SK-N-SH treated with all-trans-retinoic acid at 6 μM for 48 hours (cell line): ENCODE data around the gene NPPA.

Source experiments
- ATAC-seq: fragments of 200-7000 bp; cut with Tn5 transposase; 3 replicates; pipeline ENCODE4 v1.9.1; 2020; ENCODE audit warnings: mild to moderate bottlenecking, moderate library complexity
- ARNTL ChIP-seq: fragments of 450-650 bp; formaldehyde crosslinking; IDR thresholded peaks from 2 replicates; pipeline ENCODE4 v1.5.0; 2020; ENCODE audit warnings: low read depth, mild to moderate bottlenecking, moderate library complexity, borderline replicate concordance
- BACH2 ChIP-seq: fragments of 250-450 bp; sonication (Bioruptor Pico); IDR thresholded peaks from 2 replicates; pipeline ENCODE4 v1.9.0; 2021; ENCODE audit warnings: mild to moderate bottlenecking, borderline replicate concordance
- CSDC2 ChIP-seq: fragments of 250-450 bp; sonication (Bioruptor Pico); IDR thresholded peaks from 2 replicates; pipeline ENCODE4 v1.5.0; 2020; ENCODE audit warnings: mild to moderate bottlenecking, moderate library complexity
- CSRNP3 ChIP-seq: fragments of 250-450 bp; sonication (Bioruptor Pico); IDR thresholded peaks from 2 replicates; pipeline ENCODE4 v1.5.1; 2021; ENCODE audit warnings: mild to moderate bottlenecking, moderate library complexity
- ESRRG ChIP-seq: fragments of 250-450 bp; sonication (Bioruptor Pico); IDR thresholded peaks from 2 replicates; pipeline ENCODE4 v1.6.1; 2021; ENCODE audit warnings: mild to moderate bottlenecking
- GLIS3 ChIP-seq: fragments of 250-450 bp; sonication (Bioruptor Pico); IDR thresholded peaks from 2 replicates; pipeline ENCODE4 v1.5.0; 2020; ENCODE audit warnings: mild to moderate bottlenecking, moderate library complexity
- ISL1 ChIP-seq: fragments of 250-450 bp; sonication (Bioruptor Pico); IDR thresholded peaks from 2 replicates; pipeline ENCODE4 v2.1.2; 2022; ENCODE audit warnings: mild to moderate bottlenecking, moderate library complexity
- OSR1 ChIP-seq: fragments of 250-450 bp; sonication (Bioruptor Pico); IDR thresholded peaks from 2 replicates; pipeline ENCODE4 v1.8.0; 2022; ENCODE audit warnings: moderate library complexity, mild to moderate bottlenecking, inconsistent platforms
- POU6F1 ChIP-seq: fragments of 250-450 bp; sonication (Bioruptor Pico); IDR thresholded peaks from 2 replicates; pipeline ENCODE4 v1.8.0; 2021; ENCODE audit warnings: low read depth, mild to moderate bottlenecking, moderate library complexity, borderline replicate concordance
- PPARA ChIP-seq: fragments of 250-450 bp; sonication (Bioruptor Pico); IDR thresholded peaks from 2 replicates; pipeline ENCODE4 v1.5.0; 2020; ENCODE audit warnings: mild to moderate bottlenecking, borderline replicate concordance
- RARB ChIP-seq: fragments of 250-450 bp; sonication (Bioruptor Pico); IDR thresholded peaks from 2 replicates; pipeline ENCODE4 v1.8.0; 2021; ENCODE audit warnings: mild to moderate bottlenecking, moderate library complexity
- SNAI2 ChIP-seq: fragments of 250-450 bp; sonication (Bioruptor Pico); IDR thresholded peaks from 2 replicates; pipeline ENCODE4 v1.5.0; 2020; ENCODE audit warnings: mild to moderate bottlenecking, moderate library complexity
- TCF4 ChIP-seq: fragments of 250-450 bp; sonication (Bioruptor Pico); IDR thresholded peaks from 2 replicates; pipeline ENCODE4 v1.8.0; 2021; ENCODE audit warnings: mild to moderate bottlenecking, moderate library complexity, borderline replicate concordance
- TOX ChIP-seq: fragments of 250-450 bp; sonication (Bioruptor Pico); IDR thresholded peaks from 2 replicates; pipeline ENCODE4 v1.8.0; 2021; ENCODE audit warnings: mild to moderate bottlenecking, moderate library complexity, borderline replicate concordance
- ZC3H10 ChIP-seq: fragments of 250-450 bp; sonication (Bioruptor Pico); IDR thresholded peaks from 2 replicates; pipeline ENCODE4 v1.5.1; 2021; ENCODE audit warnings: mild to moderate bottlenecking, moderate library complexity
- ZFP3 ChIP-seq: fragments of 250-450 bp; sonication (Bioruptor Pico); IDR thresholded peaks from 2 replicates; pipeline ENCODE4 v1.5.0; 2020; ENCODE audit warnings: mild to moderate bottlenecking, moderate library complexity
- ZFP30 ChIP-seq: fragments of 450-650 bp; formaldehyde crosslinking; IDR thresholded peaks from 2 replicates; pipeline ENCODE4 v1.5.0; 2022; ENCODE audit warnings: mild to moderate bottlenecking, moderate library complexity
- ZNF565 ChIP-seq: fragments of 450-650 bp; formaldehyde crosslinking; conservative IDR thresholded peaks from 2 replicates; pipeline ENCODE4 v1.5.0; 2020; ENCODE audit warnings: low read depth, mild to moderate bottlenecking, moderate library complexity
- ZNF70 ChIP-seq: fragments of 450-650 bp; formaldehyde crosslinking; IDR thresholded peaks from 2 replicates; pipeline ENCODE4 v1.5.0; 2020; ENCODE audit warnings: mild to moderate bottlenecking, moderate library complexity
- ZNF8 ChIP-seq: fragments of 450-650 bp; formaldehyde crosslinking; IDR thresholded peaks from 2 replicates; pipeline ENCODE4 v1.5.0; 2020; ENCODE audit warnings: mild to moderate bottlenecking, moderate library complexity
- TF ChIP-seq, protein P1 (sequence below): fragments of 250-450 bp; sonication (Bioruptor Pico); IDR thresholded peaks from 2 replicates; pipeline ENCODE4 v1.5.1; 2020; ENCODE audit warnings: low read depth, mild to moderate bottlenecking, moderate library complexity
- TF ChIP-seq, protein P2 (sequence below): fragments of 250-450 bp; sonication (Bioruptor Pico); IDR thresholded peaks from 2 replicates; pipeline ENCODE4 v1.8.0; 2020; ENCODE audit warnings: mild to moderate bottlenecking, moderate library complexity, borderline replicate concordance
- TF ChIP-seq, protein P3 (sequence below): fragments of 250-450 bp; sonication (Bioruptor Pico); IDR thresholded peaks from 2 replicates; pipeline ENCODE4 v1.5.0; 2020; ENCODE audit warnings: mild to moderate bottlenecking, moderate library complexity

The NPPA gene

DNA sequence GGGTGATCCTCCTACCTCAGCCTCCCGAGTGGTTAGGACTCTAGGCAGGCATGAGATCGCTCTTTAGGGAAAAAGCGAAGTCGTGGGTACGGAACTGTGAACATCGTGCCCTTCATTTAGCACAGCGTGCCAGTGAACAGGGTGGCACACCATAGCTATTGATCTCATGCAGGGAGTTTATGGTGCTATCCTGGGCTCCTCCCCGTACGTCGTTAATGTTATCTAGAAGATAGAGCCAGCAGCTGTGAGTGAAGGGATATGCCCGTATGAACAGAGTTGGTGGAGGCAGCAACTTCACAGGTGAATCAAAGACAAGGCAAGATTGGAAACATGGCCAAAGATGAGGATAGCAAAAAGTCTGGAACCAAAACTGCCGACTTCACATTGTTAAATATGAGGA, 30.4 kb downstream of the NPPA start:
- no peak for ATAC-seq
- TF ChIP-seq SNAI2 (no peak), CSRNP3 (CRISPR knock-in tag) (no peak), OSR1 (CRISPR knock-in tag) (no peak), ZFP30 (no peak), TOX (CRISPR knock-in tag) (no peak), ZNF70 (CRISPR knock-in tag) (no peak), ZNF565 (CRISPR knock-in tag) (no peak), CSDC2 (CRISPR knock-in tag) (no peak), ZFP3 (CRISPR knock-in tag) (no peak), GLIS3 (CRISPR knock-in tag) (no peak), TCF4 (CRISPR knock-in tag) (no peak), BACH2 (no peak), ZNF8 (no peak), ZC3H10 (CRISPR knock-in tag) (no peak), ISL1 (CRISPR knock-in tag) (no peak), ARNTL (no peak)
- TF ChIP-seq, protein P1, sequence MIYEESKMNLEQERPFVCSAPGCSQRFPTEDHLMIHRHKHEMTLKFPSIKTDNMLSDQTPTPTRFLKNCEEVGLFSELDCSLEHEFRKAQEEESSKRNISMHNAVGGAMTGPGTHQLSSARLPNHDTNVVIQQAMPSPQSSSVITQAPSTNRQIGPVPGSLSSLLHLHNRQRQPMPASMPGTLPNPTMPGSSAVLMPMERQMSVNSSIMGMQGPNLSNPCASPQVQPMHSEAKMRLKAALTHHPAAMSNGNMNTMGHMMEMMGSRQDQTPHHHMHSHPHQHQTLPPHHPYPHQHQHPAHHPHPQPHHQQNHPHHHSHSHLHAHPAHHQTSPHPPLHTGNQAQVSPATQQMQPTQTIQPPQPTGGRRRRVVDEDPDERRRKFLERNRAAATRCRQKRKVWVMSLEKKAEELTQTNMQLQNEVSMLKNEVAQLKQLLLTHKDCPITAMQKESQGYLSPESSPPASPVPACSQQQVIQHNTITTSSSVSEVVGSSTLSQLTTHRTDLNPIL (CRISPR knock-in tag) = no peak
- TF ChIP-seq, protein P2, sequence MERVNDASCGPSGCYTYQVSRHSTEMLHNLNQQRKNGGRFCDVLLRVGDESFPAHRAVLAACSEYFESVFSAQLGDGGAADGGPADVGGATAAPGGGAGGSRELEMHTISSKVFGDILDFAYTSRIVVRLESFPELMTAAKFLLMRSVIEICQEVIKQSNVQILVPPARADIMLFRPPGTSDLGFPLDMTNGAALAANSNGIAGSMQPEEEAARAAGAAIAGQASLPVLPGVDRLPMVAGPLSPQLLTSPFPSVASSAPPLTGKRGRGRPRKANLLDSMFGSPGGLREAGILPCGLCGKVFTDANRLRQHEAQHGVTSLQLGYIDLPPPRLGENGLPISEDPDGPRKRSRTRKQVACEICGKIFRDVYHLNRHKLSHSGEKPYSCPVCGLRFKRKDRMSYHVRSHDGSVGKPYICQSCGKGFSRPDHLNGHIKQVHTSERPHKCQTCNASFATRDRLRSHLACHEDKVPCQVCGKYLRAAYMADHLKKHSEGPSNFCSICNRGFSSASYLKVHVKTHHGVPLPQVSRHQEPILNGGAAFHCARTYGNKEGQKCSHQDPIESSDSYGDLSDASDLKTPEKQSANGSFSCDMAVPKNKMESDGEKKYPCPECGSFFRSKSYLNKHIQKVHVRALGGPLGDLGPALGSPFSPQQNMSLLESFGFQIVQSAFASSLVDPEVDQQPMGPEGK = no peak
- TF ChIP-seq, protein P3, sequence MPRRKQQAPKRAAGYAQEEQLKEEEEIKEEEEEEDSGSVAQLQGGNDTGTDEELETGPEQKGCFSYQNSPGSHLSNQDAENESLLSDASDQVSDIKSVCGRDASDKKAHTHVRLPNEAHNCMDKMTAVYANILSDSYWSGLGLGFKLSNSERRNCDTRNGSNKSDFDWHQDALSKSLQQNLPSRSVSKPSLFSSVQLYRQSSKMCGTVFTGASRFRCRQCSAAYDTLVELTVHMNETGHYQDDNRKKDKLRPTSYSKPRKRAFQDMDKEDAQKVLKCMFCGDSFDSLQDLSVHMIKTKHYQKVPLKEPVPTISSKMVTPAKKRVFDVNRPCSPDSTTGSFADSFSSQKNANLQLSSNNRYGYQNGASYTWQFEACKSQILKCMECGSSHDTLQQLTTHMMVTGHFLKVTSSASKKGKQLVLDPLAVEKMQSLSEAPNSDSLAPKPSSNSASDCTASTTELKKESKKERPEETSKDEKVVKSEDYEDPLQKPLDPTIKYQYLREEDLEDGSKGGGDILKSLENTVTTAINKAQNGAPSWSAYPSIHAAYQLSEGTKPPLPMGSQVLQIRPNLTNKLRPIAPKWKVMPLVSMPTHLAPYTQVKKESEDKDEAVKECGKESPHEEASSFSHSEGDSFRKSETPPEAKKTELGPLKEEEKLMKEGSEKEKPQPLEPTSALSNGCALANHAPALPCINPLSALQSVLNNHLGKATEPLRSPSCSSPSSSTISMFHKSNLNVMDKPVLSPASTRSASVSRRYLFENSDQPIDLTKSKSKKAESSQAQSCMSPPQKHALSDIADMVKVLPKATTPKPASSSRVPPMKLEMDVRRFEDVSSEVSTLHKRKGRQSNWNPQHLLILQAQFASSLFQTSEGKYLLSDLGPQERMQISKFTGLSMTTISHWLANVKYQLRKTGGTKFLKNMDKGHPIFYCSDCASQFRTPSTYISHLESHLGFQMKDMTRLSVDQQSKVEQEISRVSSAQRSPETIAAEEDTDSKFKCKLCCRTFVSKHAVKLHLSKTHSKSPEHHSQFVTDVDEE (CRISPR knock-in tag) = no peak

DNA sequence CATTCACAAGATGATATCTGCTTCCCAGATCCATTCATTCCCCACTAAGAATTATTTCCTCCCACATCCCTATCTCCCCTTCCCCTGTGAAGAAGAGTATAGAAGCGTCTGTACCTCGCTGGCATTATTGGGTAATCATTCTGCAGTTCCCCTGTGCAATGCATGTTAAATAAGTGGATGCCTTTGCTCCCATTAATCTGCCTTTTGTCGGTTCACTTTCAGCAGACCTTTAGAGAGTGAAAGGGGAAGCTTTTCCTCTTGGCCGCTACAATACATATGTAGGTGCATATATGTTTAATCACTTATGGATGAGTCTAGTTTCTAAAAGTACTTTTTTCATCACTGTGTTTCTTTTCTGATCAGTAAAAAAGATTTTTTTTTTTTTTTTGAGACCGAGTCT, 34.6 kb downstream of the NPPA start:
- TF ChIP-seq ZNF565 (CRISPR knock-in tag) (no peak), OSR1 (CRISPR knock-in tag) (no peak), ARNTL (no peak), ISL1 (CRISPR knock-in tag) (no peak), ZFP3 (CRISPR knock-in tag) (no peak), TCF4 (CRISPR knock-in tag) (no peak), RARB (no peak), SNAI2 (no peak), BACH2 (no peak), ZNF8 (no peak), PPARA (CRISPR knock-in tag) (no peak), GLIS3 (CRISPR knock-in tag) (no peak), CSDC2 (CRISPR knock-in tag) (no peak), POU6F1 (no peak), ZFP30 (no peak), ESRRG (CRISPR knock-in tag) (no peak), TOX (CRISPR knock-in tag) (no peak)
- TF ChIP-seq, protein P3 (CRISPR knock-in tag) = no peak
- TF ChIP-seq, protein P2 = no peak
- TF ChIP-seq, protein P1 (CRISPR knock-in tag) = no peak
- TF ChIP-seq, all 23 proteins: peak for 0
- ATAC-seq = no peak
